ENCODE measurements around the gene CSAD. TPM values are rescaled to one million over a fixed set of nuclear protein-coding genes. Genes with fewer than 3 reads are reported as not detected.

The CSAD gene
- total RNA-seq, 1 experiment from 2014 or later, result 32.3 TPM

- CTCF ChIA-PET, result no interaction called here
- POLR2A ChIA-PET (ENCODE audit: low non-redundant PET), result interaction anchor here (1.1 kb wide), 1 partner anchor 7 kb away, joined by 4 read pairs; no protein-coding TSS in a partner anchor
- Histone ChIP-seq H3K4me3 (ENCODE audit: low read depth, low read length, poor library complexity, severe bottlenecking) (no peak overlapping the region), H3K27me3 (replicated peaks; ENCODE audit: insufficient read depth, low read depth, low read length, poor library complexity) (no peaks in the 10 kb centered on the region), H3K27ac (ENCODE audit: low read depth, low read length, poor library complexity, severe bottlenecking) (no peak overlapping the region), H3K36me3 (ENCODE audit: insufficient read depth, low read length, poor library complexity, severe bottlenecking) (no peaks in the 10 kb centered on the region), H3K4me1 (ENCODE audit: insufficient read depth, low read length, poor library complexity, severe bottlenecking) (no peaks in the 10 kb centered on the region), H3K9me3 (ENCODE audit: low read depth, low read length, poor library complexity, severe bottlenecking) (no peaks in the 10 kb centered on the region)
- no TSS peak for BruUV-seq (replicated peaks)
- intact Hi-C loops (cut with micrococcal nuclease; ENCODE audit: unreplicated experiment), result no loop called here
- DNase-seq (ENCODE audit: low spot score), result no peak
- no peak for TF ChIP-seq EZH2 (IDR thresholded peaks at IDR 0.05; ENCODE audit: borderline replicate concordance, low read depth, low read length, poor library complexity, severe bottlenecking)
- no peak for TF ChIP-seq CTCF (conservative IDR thresholded peaks at IDR 0.05; ENCODE audit: low read depth, low read length)
Observed at GRCh38 chr12:53193985-53194716, 13.4 kb upstream of the CSAD start.

- Histone ChIP-seq H3K36me3 (ENCODE audit: insufficient read depth, low read length, poor library complexity, severe bottlenecking) (peaks cover 9% of the 10 kb centered on the region), H3K27ac (ENCODE audit: low read depth, low read length, poor library complexity, severe bottlenecking) (no peak overlapping the region), H3K27me3 (replicated peaks; ENCODE audit: insufficient read depth, low read depth, low read length, poor library complexity) (no peaks in the 10 kb centered on the region), H3K4me3 (ENCODE audit: low read depth, low read length, poor library complexity, severe bottlenecking) (no peak overlapping the region), H3K4me1 (ENCODE audit: insufficient read depth, low read length, poor library complexity, severe bottlenecking) (no peaks in the 10 kb centered on the region), H3K9me3 (ENCODE audit: low read depth, low read length, poor library complexity, severe bottlenecking) (no peaks in the 10 kb centered on the region)
- CTCF ChIA-PET, result no interaction called here
- intact Hi-C loops (cut with micrococcal nuclease; ENCODE audit: unreplicated experiment), result no loop called here
- no TSS peak for BruUV-seq (replicated peaks)
- no peak for DNase-seq (ENCODE audit: low spot score)
- POLR2A ChIA-PET (ENCODE audit: low non-redundant PET), result interaction anchor here (0.6 kb wide), 1 partner anchor 424 kb away, joined by 7 read pairs; no protein-coding TSS in a partner anchor
- no peak for TF ChIP-seq CTCF (conservative IDR thresholded peaks at IDR 0.05; ENCODE audit: low read depth, low read length)
- no peak for TF ChIP-seq EZH2 (IDR thresholded peaks at IDR 0.05; ENCODE audit: borderline replicate concordance, low read depth, low read length, poor library complexity, severe bottlenecking)
Observed at GRCh38 chr12:53193040-53193439, 12.3 kb upstream of the CSAD start.

- Histone ChIP-seq H3K27ac (ENCODE audit: low read depth, low read length, poor library complexity, severe bottlenecking) (no peak overlapping the region), H3K4me1 (ENCODE audit: insufficient read depth, low read length, poor library complexity, severe bottlenecking) (no peaks in the 10 kb centered on the region), H3K27me3 (replicated peaks; ENCODE audit: insufficient read depth, low read depth, low read length, poor library complexity) (no peaks in the 10 kb centered on the region), H3K36me3 (ENCODE audit: insufficient read depth, low read length, poor library complexity, severe bottlenecking) (peaks cover 10% of the 10 kb centered on the region), H3K9me3 (ENCODE audit: low read depth, low read length, poor library complexity, severe bottlenecking) (no peaks in the 10 kb centered on the region), H3K4me3 (ENCODE audit: low read depth, low read length, poor library complexity, severe bottlenecking) (no peak overlapping the region)
- DNase-seq (ENCODE audit: low spot score), result no peak
- ChIA-PET POLR2A (ENCODE audit: low non-redundant PET) (interaction anchor here (0.6 kb wide), 1 partner anchor 425 kb away, joined by 7 read pairs; no protein-coding TSS in a partner anchor), CTCF (no interaction called here)
- intact Hi-C loops (cut with micrococcal nuclease; ENCODE audit: unreplicated experiment), result no loop called here
- no peak for TF ChIP-seq CTCF (conservative IDR thresholded peaks at IDR 0.05; ENCODE audit: low read depth, low read length)
- TF ChIP-seq EZH2 (IDR thresholded peaks at IDR 0.05; ENCODE audit: borderline replicate concordance, low read depth, low read length, poor library complexity, severe bottlenecking), result no peak
- no TSS peak for BruUV-seq (replicated peaks)
Observed at GRCh38 chr12:53192531-53193021, 11.9 kb upstream of the CSAD start.
